Measurements from ENCODE around the gene RCAN3. TPM values are rescaled to one million over a fixed set of nuclear protein-coding genes. Genes with fewer than 3 reads are reported as not detected.

The RCAN3 gene
- 15.1 TPM for total RNA-seq

DNA sequence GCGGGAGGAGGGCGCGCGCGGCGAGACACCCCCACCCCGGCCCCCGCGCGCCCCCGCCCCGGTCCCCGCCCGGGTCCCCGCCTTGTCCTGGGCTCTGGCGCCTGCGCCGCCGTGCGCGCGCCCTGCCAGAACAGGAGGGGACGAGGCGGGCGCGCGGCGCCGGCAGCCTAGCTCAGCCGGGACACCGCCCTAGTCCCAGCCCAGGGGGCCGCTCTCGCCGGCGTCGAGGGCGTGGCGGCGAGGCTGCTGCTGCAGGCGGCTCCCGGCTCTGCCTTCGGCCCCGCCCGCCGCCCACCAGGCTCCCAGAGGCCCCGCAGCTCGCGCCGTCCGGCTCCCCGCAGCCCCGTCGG lies at the start of gene RCAN3:
RCAN3 (plus strand) TSS at position 128 of the 350 bp plus-strand sequence. CDS start 11,537 bp downstream, outside the sequence.

DNA sequence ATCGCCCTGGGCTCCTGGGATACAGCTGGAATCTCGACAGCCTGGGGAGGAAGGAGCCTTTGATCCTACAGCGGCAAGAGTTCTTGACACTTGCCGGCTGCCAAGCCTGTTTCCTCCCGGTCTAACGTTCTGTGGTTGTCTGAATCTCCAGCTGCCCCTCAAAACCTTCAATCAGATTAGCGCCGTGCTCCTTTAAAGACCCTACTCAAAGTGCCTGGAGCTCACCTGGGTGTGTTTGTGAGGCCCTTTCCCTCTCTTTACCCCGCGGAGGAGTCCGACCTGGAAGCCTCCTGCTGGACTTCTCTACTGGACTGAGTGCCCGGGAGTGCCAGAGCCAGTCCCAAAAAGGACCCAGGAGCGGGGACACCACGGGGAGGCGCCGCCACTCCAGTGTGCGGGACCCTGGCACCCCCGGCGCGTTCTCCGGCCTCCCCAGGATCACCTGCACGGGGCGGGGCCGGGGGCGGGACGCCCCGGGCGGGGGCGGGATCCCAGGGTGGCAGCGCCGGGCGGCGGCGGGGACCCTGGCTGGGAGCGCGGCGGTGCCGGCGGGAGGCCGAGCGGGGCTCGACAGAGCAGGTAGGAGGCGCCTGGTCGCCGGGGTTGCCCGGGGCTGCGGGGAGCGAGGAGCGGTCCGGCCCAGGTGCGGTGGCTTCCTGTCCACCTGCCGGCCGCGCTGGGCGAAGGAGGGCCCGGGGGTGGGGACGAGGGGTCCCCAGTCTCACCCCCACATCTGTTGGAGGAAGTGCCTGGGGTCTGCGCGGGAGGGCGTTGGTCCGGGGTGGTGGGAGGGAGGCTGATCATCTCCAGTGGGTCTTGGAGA lies 53.2 kb downstream of the RCAN3 start, which contains the start of gene NCMAP:
NCMAP (plus strand) TSS at position 497 of the 823 bp plus-strand sequence. CDS start 39,344 bp downstream, outside the sequence.

Other genes starting within 250 kb of the RCAN3 start
- gene GRHL3, start 183.5 kb upstream of the RCAN3 start, total RNA-seq = 0.55 TPM
- 4.7 TPM for gene STPG1, start 89.1 kb upstream of the RCAN3 start, total RNA-seq
- gene NIPAL3, start 87.0 kb upstream of the RCAN3 start, total RNA-seq = 41.6 TPM
- 2.1 TPM for gene NCMAP, start 53.3 kb downstream of the RCAN3 start, total RNA-seq
- 119 TPM for gene SRRM1, start 140.5 kb downstream of the RCAN3 start, total RNA-seq
- 192 TPM for gene CLIC4, start 242.6 kb downstream of the RCAN3 start, total RNA-seq

All from camera-type eye (tissue), 1 donor.